Neutrophil (primary cell): ENCODE data around the gene CANT1.
"Not testable (repeated sequence)": the region's sequence is repeated elsewhere in the genome, so short reads cannot be mapped to it uniquely, and the experiment has no call there.

Experiments
- H3K27ac ChIP-seq: fragments of 200-600 bp; sonication (generic); 2 replicates; pipeline ENCODE4 v1.5.1; 2016; ENCODE audit warnings: mild to moderate bottlenecking, moderate library complexity
- H3K27me3 ChIP-seq: fragments of 200-600 bp; sonication (generic); 2 replicates; pipeline ENCODE4 v1.6.0; 2016; ENCODE audit warnings: mild to moderate bottlenecking
- H3K36me3 ChIP-seq: fragments of 200-600 bp; sonication (generic); 2 replicates; pipeline ENCODE4 v1.5.1; 2017
- H3K4me1 ChIP-seq, 2 experiments: fragments of 200-600 bp in 1 of 2; sonication (generic) in 1 of 2; 1 replicate in 1 of 2; 2 replicates in 1 of 2; pipeline versions ENCODE4 v1.5.1 to v1.6.1; 2013 to 2016; ENCODE audit warnings: low read depth in 1 of 2, low read length in 1 of 2, mild to moderate bottlenecking in 1 of 2, moderate library complexity in 1 of 2; ENCODE audit not compliant: control insufficient read depth in 1 of 2, insufficient read depth in 1 of 2
- H3K4me3 ChIP-seq, 2 experiments: fragments of 200-600 bp in 1 of 2; sonication (generic) in 1 of 2; 1 replicate in 1 of 2; 2 replicates in 1 of 2; pipeline ENCODE4 v1.5.1; 2013 to 2016; ENCODE audit warnings: low read depth in 1 of 2, low read length in 1 of 2, mild to moderate bottlenecking in 1 of 2, moderate library complexity in 1 of 2
- H3K9me3 ChIP-seq: fragments of 200-600 bp; sonication (generic); 2 replicates; pipeline ENCODE4 v1.5.1; 2016
- TF ChIP-seq, protein P1 (sequence below): fragments of 200-600 bp; sonication (generic); IDR thresholded peaks from 2 replicates; pipeline ENCODE4 v1.5.1; 2016; ENCODE audit warnings: antibody characterized with exemption

The CANT1 gene

GRCh38 chr17:79023886-79024771, 14.6 kb upstream of the CANT1 start, which contains the start of gene C1QTNF1:
Gene C1QTNF1, plus strand, starts transcription at chr17:79024169. Its CDS starts 19,800 bp downstream, at chr17:79043969.
- peaks cover 0 to 9% of the 10 kb centered on the region in 2 experiments for H3K4me1 ChIP-seq
- H3K36me3 ChIP-seq, result no peaks in the 10 kb centered on the region
- peak within 1 kb of the TSS in 1 of 2 experiments; percentile 18 for H3K4me3 ChIP-seq
- H3K27me3 ChIP-seq, result peaks cover 96% of the 10 kb centered on the region
- TF ChIP-seq, protein P1, sequence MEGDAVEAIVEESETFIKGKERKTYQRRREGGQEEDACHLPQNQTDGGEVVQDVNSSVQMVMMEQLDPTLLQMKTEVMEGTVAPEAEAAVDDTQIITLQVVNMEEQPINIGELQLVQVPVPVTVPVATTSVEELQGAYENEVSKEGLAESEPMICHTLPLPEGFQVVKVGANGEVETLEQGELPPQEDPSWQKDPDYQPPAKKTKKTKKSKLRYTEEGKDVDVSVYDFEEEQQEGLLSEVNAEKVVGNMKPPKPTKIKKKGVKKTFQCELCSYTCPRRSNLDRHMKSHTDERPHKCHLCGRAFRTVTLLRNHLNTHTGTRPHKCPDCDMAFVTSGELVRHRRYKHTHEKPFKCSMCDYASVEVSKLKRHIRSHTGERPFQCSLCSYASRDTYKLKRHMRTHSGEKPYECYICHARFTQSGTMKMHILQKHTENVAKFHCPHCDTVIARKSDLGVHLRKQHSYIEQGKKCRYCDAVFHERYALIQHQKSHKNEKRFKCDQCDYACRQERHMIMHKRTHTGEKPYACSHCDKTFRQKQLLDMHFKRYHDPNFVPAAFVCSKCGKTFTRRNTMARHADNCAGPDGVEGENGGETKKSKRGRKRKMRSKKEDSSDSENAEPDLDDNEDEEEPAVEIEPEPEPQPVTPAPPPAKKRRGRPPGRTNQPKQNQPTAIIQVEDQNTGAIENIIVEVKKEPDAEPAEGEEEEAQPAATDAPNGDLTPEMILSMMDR, result no peak
- no peaks in the 10 kb centered on the region for H3K9me3 ChIP-seq
- H3K27ac ChIP-seq, result no peak within 1 kb of the TSS

- Histone ChIP-seq H3K9me3 (no peaks in the 10 kb centered on the region), H3K36me3 (no peaks in the 10 kb centered on the region), H3K4me3 (no peak overlapping the region), H3K27me3 (peaks cover 87% of the 10 kb centered on the region), H3K27ac (no peak overlapping the region), H3K4me1 (peaks cover 0 to 9% of the 10 kb centered on the region in 2 experiments)
- TF ChIP-seq, protein P1, result no peak
Measured at GRCh38 chr17:79023180-79023705, 13.7 kb upstream of the CANT1 start.

DNA sequence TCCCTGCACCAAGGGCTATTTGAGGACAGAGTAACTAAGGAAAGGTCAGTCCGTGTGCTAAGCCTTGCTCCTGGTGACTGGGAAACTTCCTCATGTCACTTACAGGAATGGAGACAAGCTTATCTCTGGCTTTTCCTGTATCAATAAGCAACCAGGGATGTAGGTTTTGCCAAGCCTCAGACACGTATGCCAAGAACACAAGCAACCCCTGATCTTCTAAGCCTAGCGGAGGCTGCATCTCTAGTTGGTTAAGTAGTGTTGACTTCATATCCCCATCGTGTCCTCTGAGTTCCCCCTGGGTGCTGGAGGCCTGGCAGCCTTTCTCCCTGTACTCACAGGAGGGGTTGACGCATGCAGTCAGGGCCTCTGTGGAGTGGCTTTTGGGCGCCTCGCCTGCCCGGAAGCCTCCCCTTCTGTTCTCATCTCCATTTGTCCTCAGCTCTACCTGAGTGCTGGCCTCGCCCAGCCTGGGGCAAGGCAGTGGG, 13.0 kb upstream of the CANT1 start:
- Histone ChIP-seq H3K4me3 (no peak overlapping the region), H3K27ac (no peak overlapping the region), H3K36me3 (no peaks in the 10 kb centered on the region), H3K9me3 (no peaks in the 10 kb centered on the region), H3K27me3 (peaks cover 80% of the 10 kb centered on the region), H3K4me1 (peaks cover 0 to 9% of the 10 kb centered on the region in 2 experiments)
- TF ChIP-seq, protein P1, result no peak

- not testable (repeated sequence) for H3K4me1 ChIP-seq, H3K4me3 ChIP-seq, H3K9me3 ChIP-seq, H3K36me3 ChIP-seq, H3K27ac ChIP-seq
- peaks cover 74% of the 10 kb centered on the region for H3K27me3 ChIP-seq
Measured at GRCh38 chr17:79021929-79022328, 12.4 kb upstream of the CANT1 start.

- H3K9me3 ChIP-seq, result no peaks in the 10 kb centered on the region
- H3K4me1 ChIP-seq, result peaks cover 0 to 9% of the 10 kb centered on the region in 2 experiments
- no peak overlapping the region for H3K27ac ChIP-seq
- H3K36me3 ChIP-seq, result no peaks in the 10 kb centered on the region
- H3K4me3 ChIP-seq, result no peak overlapping the region
- TF ChIP-seq, protein P1, result no peak
- H3K27me3 ChIP-seq, result peaks cover 63% of the 10 kb centered on the region
Measured at GRCh38 chr17:79020631-79021301, 11.2 kb upstream of the CANT1 start.
